CD14-positive monocyte (primary cell): Measurements from ENCODE around the gene SMARCC1. TPM values are rescaled to one million over a fixed set of nuclear protein-coding genes. Genes with fewer than 3 reads are reported as not detected.

Experiments
- DNase-seq, 3 donors: peaks; one replicate each; pipeline ENCODE4 v3.0.0-alpha.2; 2011 to 2022
- H2AFZ ChIP-seq: 2 replicates; pipeline ENCODE4 v1.6.0; 2012; ENCODE audit warnings: mild to moderate bottlenecking, low read depth, low read length, inconsistent platforms; ENCODE audit not compliant: insufficient read depth, poor library complexity, severe bottlenecking
- H3K27ac ChIP-seq, 2 donors: 1 replicate in 1 of 2; 2 replicates in 1 of 2; pipeline ENCODE4 v1.5.1; 2012 to 2013; ENCODE audit warnings: low read length in 2 of 2, control low read depth in 1 of 2, inconsistent platforms in 1 of 2, low read depth in 1 of 2, mild to moderate bottlenecking in 1 of 2
- H3K27me3 ChIP-seq, 2 donors: one replicate each; pipeline versions ENCODE4 v1.6.0 to v1.6.1; 2011 to 2013; ENCODE audit warnings: low read length in 2 of 2; ENCODE audit not compliant: control insufficient read depth in 2 of 2, insufficient read depth in 2 of 2
- H3K36me3 ChIP-seq, 2 donors: replicated peaks in 1 of 2; 1 replicate in 1 of 2; 2 replicates in 1 of 2; pipeline versions ENCODE4 v1.5.1 to v1.6.1; 2012 to 2013; ENCODE audit warnings: low read length in 2 of 2, control low read depth in 1 of 2, inconsistent platforms in 1 of 2, mild to moderate bottlenecking in 1 of 2; ENCODE audit not compliant: insufficient read depth in 2 of 2, control insufficient read depth in 1 of 2
- H3K4me1 ChIP-seq, 2 donors: 1 replicate in 1 of 2; 2 replicates in 1 of 2; pipeline versions ENCODE4 v1.5.1 to v1.6.1; 2012 to 2013; ENCODE audit warnings: low read length in 2 of 2, control low read depth in 1 of 2, inconsistent platforms in 1 of 2, mild to moderate bottlenecking in 1 of 2, moderate library complexity in 1 of 2; ENCODE audit not compliant: insufficient read depth in 2 of 2, control insufficient read depth in 1 of 2
- H3K4me2 ChIP-seq: replicated peaks from 2 replicates; pipeline ENCODE3; 2012; ENCODE audit warnings: low read length, moderate library complexity, mild to moderate bottlenecking; ENCODE audit not compliant: poor library complexity, severe bottlenecking; ENCODE audit errors: extremely low read depth
- H3K4me3 ChIP-seq, 3 experiments: fragments of 200-600 bp in 1 of 3; sonication (generic) in 1 of 3; replicated peaks in 1 of 3; 1 replicate in 2 of 3; 2 replicates in 1 of 3; pipeline ENCODE4 v1.5.1; 2011 to 2013; ENCODE audit warnings: low read length in 3 of 3, mild to moderate bottlenecking in 3 of 3, control low read depth in 2 of 3, low read depth in 2 of 3, inconsistent platforms in 1 of 3, moderate library complexity in 1 of 3
- H3K79me2 ChIP-seq: 2 replicates; pipeline ENCODE4 v1.6.0; 2012; ENCODE audit warnings: mild to moderate bottlenecking, control low read depth, inconsistent platforms, low read length, moderate library complexity; ENCODE audit not compliant: insufficient read depth
- H3K9ac ChIP-seq: 2 replicates; pipeline ENCODE4 v1.6.0; 2017; ENCODE audit warnings: low read length, mild to moderate bottlenecking; ENCODE audit not compliant: insufficient read depth, poor library complexity, severe bottlenecking
- H3K9me3 ChIP-seq, 2 donors: replicated peaks in 1 of 2; 1 replicate in 1 of 2; 2 replicates in 1 of 2; pipeline versions ENCODE4 v1.5.1 to v1.6.1; 2012 to 2013; ENCODE audit warnings: low read length in 2 of 2, control low read depth in 1 of 2; ENCODE audit not compliant: control insufficient read depth in 1 of 2, insufficient read depth in 1 of 2
- H4K20me1 ChIP-seq: 2 replicates; pipeline ENCODE4 v1.6.0; 2012; ENCODE audit warnings: mild to moderate bottlenecking, low read length, control low read depth, moderate library complexity; ENCODE audit not compliant: insufficient read depth
- H3K27ac Mint-ChIP-seq, 7 donors: one replicate each; pipeline ENCODE4 v1.8.0; 2020; ENCODE audit warnings: mild to moderate bottlenecking in 7 of 7, mixed read lengths in 7 of 7, moderate library complexity in 6 of 7, inconsistent platforms in 2 of 7
- H3K27me3 Mint-ChIP-seq, 3 donors: one replicate each; pipeline ENCODE4 v1.8.0; 2021 to 2022; ENCODE audit warnings: low read depth in 3 of 3, mild to moderate bottlenecking in 3 of 3, mixed read lengths in 3 of 3, moderate library complexity in 3 of 3, inconsistent platforms in 1 of 3
- H3K36me3 Mint-ChIP-seq, 2 donors: one replicate each; pipeline ENCODE4 v1.8.0; 2020; ENCODE audit warnings: mixed read lengths in 2 of 2, inconsistent platforms in 1 of 2, mild to moderate bottlenecking in 1 of 2
- H3K4me1 Mint-ChIP-seq: one replicate; pipeline ENCODE4 v1.8.0; 2020; ENCODE audit warnings: mild to moderate bottlenecking, mixed read lengths
- H3K4me3 Mint-ChIP-seq, 2 donors: one replicate each; pipeline ENCODE4 v1.8.0; 2020; ENCODE audit warnings: mild to moderate bottlenecking in 2 of 2, mixed read lengths in 2 of 2, moderate library complexity in 1 of 2
- H3K9me3 Mint-ChIP-seq, 7 donors: one replicate each; pipeline ENCODE4 v1.8.0; 2020 to 2022; ENCODE audit warnings: mixed read lengths in 7 of 7, mild to moderate bottlenecking in 6 of 7, moderate library complexity in 6 of 7, inconsistent platforms in 2 of 7
- CTCF ChIP-seq: fragments of 200-600 bp; IDR thresholded peaks from one replicate; pipeline ENCODE4 v1.8.0; 2022; ENCODE audit warnings: antibody characterized with exemption, mild to moderate bottlenecking
- WGBS: methylation state at CpG from one replicate; pipeline ENCODE4 v1.1.5; 2013; ENCODE audit warnings: missing lambda C conversion rate; ENCODE audit not compliant: insufficient coverage; 5-methylcytosine and 5-hydroxymethylcytosine counted together
- intact Hi-C, 2 donors: fragments of 100-400 bp; cut with micrococcal nuclease; formaldehyde crosslinking; loops; one replicate each; pipeline versions ENCODE4 v1.15.0 to v1.15.1; 2023
- polyA plus RNA-seq, 3 donors: library from polyadenylated mRNA; depleted of rRNA in 1 of 3; unstranded in 2 of 3; stranded (reverse) in 1 of 3; fragments of 300-500 nt in 2 of 3; fragments of >200 nt in 1 of 3; fragmentation: Illumina TruSeq in 2 of 3; gene quantifications; 1 replicate in 2 of 3; 2 replicates in 1 of 3; pipeline ENCODE4 v1.2.3, GENCODE V29; 2012 to 2021

The SMARCC1 gene
- polyA plus RNA-seq, 3 donors: 8.8 to 33.5 (median 20.5) TPM

- intact Hi-C loops: no loop called here
- H3K4me3 Mint-ChIP-seq: no peak overlapping the region
- H3K36me3 ChIP-seq: peaks cover 84 to 90% of the 10 kb centered on the region in 2 donors
Observed at GRCh38 chr3:47681016-47681415, 100.7 kb downstream of the SMARCC1 start.

GRCh38 chr3:47678446-47679338, 103.0 kb downstream of the SMARCC1 start:
- Mint-ChIP-seq H3K9me3 (no peaks in the 10 kb centered on the region), H3K4me1 (no peaks in the 10 kb centered on the region), H3K27ac (peak overlapping the region in 1 of 7 donors; percentile 32), H3K27me3 (no peaks in the 10 kb centered on the region), H3K36me3 (peaks cover 77 to 84% of the 10 kb centered on the region in 2 donors), H3K4me3 (no peak overlapping the region)
- Histone ChIP-seq H3K27ac (no peak overlapping the region), H3K9me3 (no peaks in the 10 kb centered on the region), H4K20me1 (no peaks in the 10 kb centered on the region), H3K4me1 (no peaks in the 10 kb centered on the region), H3K4me3 (no peak overlapping the region), H2AFZ (no peak overlapping the region), H3K36me3 (peaks cover 88 to 93% of the 10 kb centered on the region in 2 donors), H3K4me2 (no peak overlapping the region), H3K79me2 (no peaks in the 10 kb centered on the region), H3K9ac (no peak overlapping the region), H3K27me3 (no peaks in the 10 kb centered on the region)
- no peak for DNase-seq
- no peak for TF ChIP-seq CTCF
- WGBS: no CpG with 5 or more reads among the region's 6 CpGs
- intact Hi-C loops: no loop called here

More at GRCh38 chr3:47681016-47681415, 100.7 kb downstream of the SMARCC1 start:
- Histone ChIP-seq H3K4me2 (no peak overlapping the region), H3K4me3 (no peak overlapping the region), H3K9me3 (no peaks in the 10 kb centered on the region), H3K27me3 (no peaks in the 10 kb centered on the region), H3K27ac (no peak overlapping the region), H3K79me2 (no peaks in the 10 kb centered on the region), H3K9ac (no peak overlapping the region), H4K20me1 (no peaks in the 10 kb centered on the region), H3K4me1 (no peaks in the 10 kb centered on the region), H2AFZ (no peak overlapping the region)
- Mint-ChIP-seq H3K4me1 (no peaks in the 10 kb centered on the region), H3K9me3 (no peaks in the 10 kb centered on the region), H3K27me3 (no peaks in the 10 kb centered on the region), H3K27ac (no peak overlapping the region), H3K36me3 (peaks cover 64 to 82% of the 10 kb centered on the region in 2 donors)
- DNase-seq: no peak
- no CpG with 5 or more reads among the region's 2 CpGs for WGBS
- TF ChIP-seq CTCF: no peak
